Mesendoderm (in vitro differentiated cells): ENCODE measurements around the gene NSD1.
"Not testable (repeated sequence)": the region's sequence is repeated elsewhere in the genome, so short reads cannot be mapped to it uniquely, and the experiment has no call there.

Experiments
- DNase-seq: peaks from one replicate; pipeline ENCODE4 v3.0.0; 2013
- H2AK5ac ChIP-seq: 2 replicates; pipeline ENCODE4 v1.6.1; 2013; ENCODE audit warnings: low read length, inconsistent platforms
- H2BK120ac ChIP-seq: 2 replicates; pipeline ENCODE4 v1.6.1; 2013; ENCODE audit warnings: low read depth, mild to moderate bottlenecking, low read length, moderate library complexity, mixed read lengths
- H2BK15ac ChIP-seq: replicated peaks from 2 replicates; pipeline ENCODE4 v1.6.1; 2013; ENCODE audit warnings: low read depth, mild to moderate bottlenecking, moderate library complexity
- H2BK5ac ChIP-seq: 2 replicates; pipeline ENCODE4 v1.6.1; 2013; ENCODE audit warnings: low read length, inconsistent platforms
- H3K18ac ChIP-seq: 2 replicates; pipeline ENCODE4 v1.6.1; 2013; ENCODE audit warnings: mild to moderate bottlenecking, low read length, mixed read lengths
- H3K23ac ChIP-seq: one replicate; pipeline ENCODE4 v1.6.1; 2013; ENCODE audit warnings: low read length
- H3K27ac ChIP-seq: 2 replicates; pipeline ENCODE4 v1.5.1; 2013; ENCODE audit warnings: low read depth, mild to moderate bottlenecking, inconsistent platforms, low read length, moderate library complexity
- H3K27me3 ChIP-seq: 2 replicates; pipeline ENCODE4 v1.6.1; 2013; ENCODE audit warnings: low read length, control low read depth, mild to moderate bottlenecking, inconsistent platforms; ENCODE audit not compliant: insufficient read depth, poor library complexity
- H3K36me3 ChIP-seq: 2 replicates; pipeline ENCODE4 v1.6.1; 2013; ENCODE audit warnings: low read length, inconsistent platforms; ENCODE audit not compliant: control insufficient read depth, insufficient read depth
- H3K4ac ChIP-seq: one replicate; pipeline ENCODE4 v1.6.1; 2013; ENCODE audit warnings: low read depth, mild to moderate bottlenecking, low read length, moderate library complexity
- H3K4me1 ChIP-seq: 2 replicates; pipeline ENCODE4 v1.6.1; 2013; ENCODE audit warnings: low read depth, low read length, inconsistent platforms; ENCODE audit not compliant: control insufficient read depth
- H3K4me2 ChIP-seq: 2 replicates; pipeline ENCODE4 v1.6.1; 2013; ENCODE audit warnings: low read length
- H3K4me3 ChIP-seq: 2 replicates; pipeline ENCODE4 v1.5.1; 2013; ENCODE audit warnings: mild to moderate bottlenecking, low read length
- H3K56ac ChIP-seq: one replicate; pipeline ENCODE4 v1.6.1; 2013; ENCODE audit warnings: low read length
- H3K79me1 ChIP-seq: 2 replicates; pipeline ENCODE4 v1.6.1; 2013; ENCODE audit warnings: low read length, inconsistent platforms
- H3K79me2 ChIP-seq: 2 replicates; pipeline ENCODE4 v1.6.1; 2013; ENCODE audit warnings: mild to moderate bottlenecking, low read length; ENCODE audit not compliant: control insufficient read depth, insufficient read depth
- H3K9ac ChIP-seq: 2 replicates; pipeline ENCODE4 v1.6.1; 2013; ENCODE audit warnings: low read length, inconsistent platforms
- H4K5ac ChIP-seq: one replicate; pipeline ENCODE4 v1.6.1; 2013; ENCODE audit warnings: low read length
- H4K8ac ChIP-seq: one replicate; pipeline ENCODE4 v1.6.1; 2013; ENCODE audit warnings: low read depth, mild to moderate bottlenecking, control low read depth, low read length, moderate library complexity
- WGBS: extraction: QIAGEN DNeasy Blood & Tissue Kit; methylation state at CpG from one replicate; pipeline ENCODE4 v1.1.7; 2013; ENCODE audit warnings: low lambda C conversion rate, missing lambda C conversion rate; ENCODE audit not compliant: insufficient coverage; ENCODE audit errors: extremely low coverage; 5-methylcytosine and 5-hydroxymethylcytosine counted together

NSD1 gene

GRCh38 chr5:177146891-177147638 is 13.5 kb downstream of the NSD1 start:
- Histone ChIP-seq H3K18ac (no peak overlapping the region), H3K27me3 (no peaks in the 10 kb centered on the region), H3K4me1 (no peaks in the 10 kb centered on the region), H3K4me2 (no peak overlapping the region), H3K36me3 (peaks cover 12% of the 10 kb centered on the region), H2BK5ac (no peak overlapping the region), H3K79me2 (peaks cover 60% of the 10 kb centered on the region), H3K27ac (no peak overlapping the region), H3K4me3 (no peak overlapping the region), H3K23ac (no peak overlapping the region), H2BK15ac (no peak overlapping the region), H3K9ac (no peak overlapping the region), H3K56ac (no peak overlapping the region), H4K8ac (no peak overlapping the region), H4K5ac (no peak overlapping the region), H3K4ac (no peak overlapping the region), H2AK5ac (no peak overlapping the region), H2BK120ac (no peak overlapping the region), H3K79me1 (peaks cover 10% of the 10 kb centered on the region)
- no CpG with 5 or more reads among the region's 17 CpGs for WGBS
- no peak for DNase-seq

- not testable (repeated sequence) for H3K18ac ChIP-seq, H3K36me3 ChIP-seq, H2BK15ac ChIP-seq, H2AK5ac ChIP-seq, H3K4me2 ChIP-seq, H4K5ac ChIP-seq, H2BK120ac ChIP-seq, H3K79me1 ChIP-seq, H3K4ac ChIP-seq, H4K8ac ChIP-seq, H3K23ac ChIP-seq, H3K27ac ChIP-seq, H3K56ac ChIP-seq, H3K4me3 ChIP-seq, H3K9ac ChIP-seq, H3K4me1 ChIP-seq, H2BK5ac ChIP-seq, H3K27me3 ChIP-seq, DNase-seq
- peaks cover 57% of the 10 kb centered on the region for H3K79me2 ChIP-seq
- WGBS: no CpG with 5 or more reads among the region's 17 CpGs
These were observed 16.5 kb downstream of the NSD1 start for GRCh38 chr5:177150061-177150460.

- Histone ChIP-seq H3K4me1 (no peaks in the 10 kb centered on the region), H2BK15ac (no peak overlapping the region), H4K5ac (no peak overlapping the region), H2BK5ac (no peak overlapping the region), H3K79me2 (peaks cover 57% of the 10 kb centered on the region), H2BK120ac (no peak overlapping the region), H3K4me2 (no peak overlapping the region), H3K4me3 (no peak overlapping the region), H3K36me3 (peaks cover 4% of the 10 kb centered on the region), H2AK5ac (no peak overlapping the region), H3K27me3 (no peaks in the 10 kb centered on the region), H3K18ac (no peak overlapping the region), H3K9ac (no peak overlapping the region), H4K8ac (no peak overlapping the region), H3K27ac (no peak overlapping the region), H3K4ac (no peak overlapping the region), H3K56ac (no peak overlapping the region), H3K23ac (no peak overlapping the region), H3K79me1 (peaks cover 4% of the 10 kb centered on the region)
- DNase-seq: peak; percentile 64
- WGBS: 100% methylated on average over 1 of the region's 6 CpGs
These were observed 20.6 kb downstream of the NSD1 start for GRCh38 chr5:177154003-177154643.

GRCh38 chr5:177162379-177162778 is 28.8 kb downstream of the NSD1 start:
- no peak overlapping the region for H2BK5ac ChIP-seq

GRCh38 chr5:177163500-177163899 is 29.9 kb downstream of the NSD1 start:
- no CpG with 5 or more reads among the region's 2 CpGs for WGBS
- peaks cover 55% of the 10 kb centered on the region for H3K79me2 ChIP-seq
- no peak overlapping the region for H3K56ac ChIP-seq
- DNase-seq: no peak
- peaks cover 2% of the 10 kb centered on the region for H3K36me3 ChIP-seq
- peaks cover 6% of the 10 kb centered on the region for H3K79me1 ChIP-seq
- H3K18ac ChIP-seq: no peak overlapping the region
- H4K5ac ChIP-seq: no peak overlapping the region
- no peak overlapping the region for H2BK15ac ChIP-seq
- H2BK120ac ChIP-seq: no peak overlapping the region
- no peak overlapping the region for H3K9ac ChIP-seq
- no peak overlapping the region for H3K27ac ChIP-seq
- no peaks in the 10 kb centered on the region for H3K4me1 ChIP-seq
- no peak overlapping the region for H3K4me3 ChIP-seq
- H3K4ac ChIP-seq: no peak overlapping the region
- no peaks in the 10 kb centered on the region for H3K27me3 ChIP-seq
- H2BK5ac ChIP-seq: no peak overlapping the region
- H2AK5ac ChIP-seq: no peak overlapping the region
- H4K8ac ChIP-seq: no peak overlapping the region
- H3K23ac ChIP-seq: no peak overlapping the region
- no peak overlapping the region for H3K4me2 ChIP-seq

More at GRCh38 chr5:177162379-177162778, 28.8 kb downstream of the NSD1 start:
- Histone ChIP-seq H3K4me1 (no peaks in the 10 kb centered on the region), H3K79me2 (peaks cover 58% of the 10 kb centered on the region), H2BK120ac (no peak overlapping the region), H3K4me2 (no peak overlapping the region), H3K18ac (no peak overlapping the region), H3K36me3 (peaks cover 2% of the 10 kb centered on the region), H3K9ac (no peak overlapping the region), H4K5ac (no peak overlapping the region), H3K4ac (no peak overlapping the region), H3K27ac (no peak overlapping the region), H3K27me3 (no peaks in the 10 kb centered on the region), H3K79me1 (peaks cover 6% of the 10 kb centered on the region), H3K4me3 (no peak overlapping the region), H4K8ac (no peak overlapping the region), H2BK15ac (no peak overlapping the region), H2AK5ac (no peak overlapping the region), H3K23ac (no peak overlapping the region), H3K56ac (no peak overlapping the region)
- no CpG with 5 or more reads among the region's 6 CpGs for WGBS
- DNase-seq: peak; percentile 61
